DLD1 (cell line): ENCODE results near the gene RCOR1.
"Not testable (repeated sequence)": the region's sequence is repeated elsewhere in the genome, so short reads cannot be mapped to it uniquely, and the experiment has no call there.

Experiments
- in situ Hi-C: cut with HindIII; loops from 2 replicates; pipeline ENCODE4 v1.10.0; 2017; ENCODE audit warnings: low sequenced_read_pairs

The RCOR1 gene

GRCh38 chr14:102625564-102626296, 33.3 kb downstream of the RCOR1 start:
- in situ Hi-C loops = no loop called here

- in situ Hi-C loops = no loop called here
Measured at GRCh38 chr14:102626530-102626929, 34.1 kb downstream of the RCOR1 start.

- in situ Hi-C loops = no loop called here
Measured at GRCh38 chr14:102629011-102629444, 36.6 kb downstream of the RCOR1 start.

GRCh38 chr14:102629808-102630350, 37.4 kb downstream of the RCOR1 start:
- in situ Hi-C loops = no loop called here

- in situ Hi-C loops = no loop called here
Measured at GRCh38 chr14:102630405-102630804, 38.0 kb downstream of the RCOR1 start.

- in situ Hi-C loops = no loop called here
Measured at GRCh38 chr14:102630881-102631280, 38.4 kb downstream of the RCOR1 start.

GRCh38 chr14:102633906-102634595, 41.6 kb downstream of the RCOR1 start:
- in situ Hi-C loops = no loop called here

- in situ Hi-C loops = not testable (repeated sequence)
Measured at GRCh38 chr14:102639611-102640010, 47.2 kb downstream of the RCOR1 start.

GRCh38 chr14:102644523-102644922, 52.1 kb downstream of the RCOR1 start:
- in situ Hi-C loops = no loop called here

- in situ Hi-C loops = no loop called here
Measured at GRCh38 chr14:102645746-102646440, 53.4 kb downstream of the RCOR1 start.

- in situ Hi-C loops = no loop called here
Measured at GRCh38 chr14:102646615-102647014, 54.2 kb downstream of the RCOR1 start.

- in situ Hi-C loops = no loop called here
Measured at GRCh38 chr14:102652194-102652593, 59.7 kb downstream of the RCOR1 start.

- in situ Hi-C loops = no loop called here
Measured at GRCh38 chr14:102654298-102654697, 61.8 kb downstream of the RCOR1 start.

GRCh38 chr14:102655137-102655536, 62.7 kb downstream of the RCOR1 start:
- in situ Hi-C loops = no loop called here

- in situ Hi-C loops = no loop called here
Measured at GRCh38 chr14:102659797-102660196, 67.3 kb downstream of the RCOR1 start.

GRCh38 chr14:102661614-102662013, 69.2 kb downstream of the RCOR1 start:
- in situ Hi-C loops = no loop called here

GRCh38 chr14:102662636-102663430, 70.4 kb downstream of the RCOR1 start:
- in situ Hi-C loops = no loop called here

- in situ Hi-C loops = no loop called here
Measured at GRCh38 chr14:102663440-102663839, 71.0 kb downstream of the RCOR1 start.

- in situ Hi-C loops = no loop called here
Measured at GRCh38 chr14:102665621-102666020, 73.2 kb downstream of the RCOR1 start.

GRCh38 chr14:102666635-102667034, 74.2 kb downstream of the RCOR1 start:
- in situ Hi-C loops = no loop called here

- in situ Hi-C loops = no loop called here
Measured at GRCh38 chr14:102667703-102668102, 75.3 kb downstream of the RCOR1 start.
